ENCODE measurements around the gene CA11. TPM values are rescaled to one million over a fixed set of nuclear protein-coding genes. Genes with fewer than 3 reads are reported as not detected.

CA11 gene
- total and polyA plus RNA-seq, 9 of the 15 experiments (the other 6 are each of a cell fraction or from before 2014, with no cell fraction given): 2.9 to 19.9 (median 8.3) TPM

GRCh38 chr19:48648134-48648533, 2.1 kb upstream of the CA11 start:
- Histone ChIP-seq H3K9me1 (ENCODE audit: control insufficient read depth, insufficient read depth, low read length) (no peaks in the 10 kb centered on the region), H3K9ac (ENCODE audit: insufficient read depth in 1 of 2, low read depth in 2 of 2, low read length in 2 of 2) (no peak overlapping the region), H3K27ac (ENCODE audit: extremely low read depth, low read depth, low read length) (no peak overlapping the region), H2AFZ (ENCODE audit: low read depth, low read length) (no peak overlapping the region), H3K36me3 (ENCODE audit: control insufficient read depth, insufficient read depth, low read length) (no peaks in the 10 kb centered on the region), H3K4me2 (ENCODE audit: insufficient read depth, low read length) (no peak overlapping the region), H3K79me2 (ENCODE audit: control insufficient read depth, insufficient read depth, low read length) (no peaks in the 10 kb centered on the region), H3K4me3 (no peak overlapping the region), H3K4me1 (replicated peaks in 1 of 2; ENCODE audit: control insufficient read depth in 2 of 2, insufficient read depth in 2 of 2, low read length in 2 of 2) (peaks cover 25 to 59% of the 10 kb centered on the region in 2 experiments; a peak in 4 of 5 replicates), H4K20me1 (replicated peaks; ENCODE audit: control insufficient read depth, insufficient read depth, low read length) (no peaks in the 10 kb centered on the region), H3K27me3 (ENCODE audit: control insufficient read depth in 2 of 2, insufficient read depth in 2 of 2, low read length in 2 of 2) (no peaks in the 10 kb centered on the region), H3K9me3 (replicated peaks; ENCODE audit: control insufficient read depth, insufficient read depth, low read depth, low read length) (no peaks in the 10 kb centered on the region)
- intact Hi-C loops (cut with micrococcal nuclease) (loop anchor here (5.0 kb wide), 1 partner anchor 89 kb away; no protein-coding TSS in a partner anchor), in situ Hi-C loops (cut with MboI) (loop anchor here (5.0 to 10.0 kb wide), 3 partner anchors 94 to 327 kb away; partner anchors contain the start of gene RASIP1)
- no CpG with 5 or more reads among the region's 2 CpGs for WGBS (ENCODE audit: insufficient coverage, low coverage, missing lambda C conversion rate)
- ATAC-seq (no peak), DNase-seq (ENCODE audit: extremely low read depth in 1 of 4, low spot score in 3 of 4) (peak in 2 of 4 experiments; percentile 22 to 38), FAIRE-seq (no peak)
- ChIA-PET CTCF (ENCODE audit: low intra/inter-chr PET ratio) (interaction anchor here (0.7 kb wide), 1 partner anchor 404 kb away, joined by 5 read pairs; no protein-coding TSS in a partner anchor), POLR2A (interaction anchor here (0.6 kb wide), 1 partner anchor 8 kb away, joined by 3 read pairs; no protein-coding TSS in a partner anchor)
- no TSS peak for BruUV-seq (replicated peaks)
- TF ChIP-seq ZNF408 (CRISPR knock-in tag; IDR thresholded peaks at IDR 0.05; ENCODE audit: low read depth) (no peak), ZNF311 (CRISPR knock-in tag; IDR thresholded peaks at IDR 0.05) (no peak), ZBTB40 (IDR thresholded peaks at IDR 0.05) (no peak), ZBTB40 (CRISPR knock-in tag; IDR thresholded peaks at IDR 0.05) (no peak), BCOR (IDR thresholded peaks at IDR 0.05) (peak; percentile 33; the same call in 1 of the 2 replicates), ZFP91 (CRISPR knock-in tag; IDR thresholded peaks at IDR 0.05) (no peak), NRF1 (conservative IDR thresholded peaks at IDR 0.05 in 1 of 2, IDR thresholded peaks at IDR 0.05 in 1 of 2) (no peak), HLTF (IDR thresholded peaks at IDR 0.05) (no peak), NFE2 (IDR thresholded peaks at IDR 0.05; ENCODE audit: low read depth) (no peak), ZBTB7A (IDR thresholded peaks at IDR 0.05; ENCODE audit: borderline replicate concordance, control insufficient read depth, low read depth, low read length) (no peak), KDM1A (IDR thresholded peaks at IDR 0.05) (peak; percentile 16 to 21; a peak in 1 of 4 replicates), ATF2 (CRISPR knock-in tag; IDR thresholded peaks at IDR 0.05) (no peak)

All from K562 (cell line).